ENCODE measurements around the gene LOXL1. TPM values are rescaled to one million over a fixed set of nuclear protein-coding genes. Genes with fewer than 3 reads are reported as not detected.

Gene LOXL1
- total and polyA plus RNA-seq, 10 of the 15 experiments (the other 5 are each of a cell fraction or from before 2014, with no cell fraction given) = 0.07 to 0.15 TPM; not detected in 8

- TF ChIP-seq ZBTB33 (IDR thresholded peaks at IDR 0.05) = no peak
- TF ChIP-seq TAF1 (IDR thresholded peaks at IDR 0.05; ENCODE audit: borderline replicate concordance, low read depth, low read length) = peak; percentile 21; the same call in 1 of the 2 replicates
- TF ChIP-seq KDM1A (IDR thresholded peaks at IDR 0.05; ENCODE audit: borderline replicate concordance) = no peak
- TF ChIP-seq POLR2A (IDR thresholded peaks at IDR 0.05; ENCODE audit: low read depth, low read length) = peak; percentile 60; the same call in 1 of the 2 replicates
- TF ChIP-seq MTA2 (IDR thresholded peaks at IDR 0.05; ENCODE audit: low read depth) = no peak
- no peak for TF ChIP-seq E2F8 (IDR thresholded peaks at IDR 0.05; ENCODE audit: low read depth, partially characterized antibody)
- TF ChIP-seq TBL1XR1 (IDR thresholded peaks at IDR 0.05; ENCODE audit: low read depth, low read length) = no peak
- TF ChIP-seq PBX3 (IDR thresholded peaks at IDR 0.05; ENCODE audit: insufficient replicate concordance, low read depth, low read length) = no peak
- TF ChIP-seq NFYA (IDR thresholded peaks at IDR 0.05; ENCODE audit: borderline replicate concordance, low read depth, low read length) = no peak
- TF ChIP-seq NFXL1 (IDR thresholded peaks at IDR 0.05; ENCODE audit: borderline replicate concordance) = no peak
- TF ChIP-seq CREB1 (IDR thresholded peaks at IDR 0.05; ENCODE audit: low read depth) = 0 out of 2 replicates have a peak, but pooled peaks have one; percentile 54
- no peak for TF ChIP-seq PKNOX1 (IDR thresholded peaks at IDR 0.05)
- no peak for TF ChIP-seq ATF7 (IDR thresholded peaks at IDR 0.05; ENCODE audit: low read depth)
- TF ChIP-seq STAT3 (IDR thresholded peaks at IDR 0.05; ENCODE audit: low read depth, low read length) = no peak
- TF ChIP-seq EZH2 (IDR thresholded peaks at IDR 0.05; ENCODE audit: borderline replicate concordance, control insufficient read depth, low read depth, low read length) = no peak
- TF ChIP-seq CUX1 (IDR thresholded peaks at IDR 0.05; ENCODE audit: insufficient replicate concordance, low read depth, low read length) = no peak
- TF ChIP-seq SP1 (IDR thresholded peaks at IDR 0.05; ENCODE audit: low read depth, low read length) = no peak
Observed at GRCh38 chr15:73982222-73982962, 56.1 kb downstream of the LOXL1 start (continued).
